Kidney (tissue), 22 donors: ENCODE data around the gene ITGA3. TPM values are rescaled to one million over a fixed set of nuclear protein-coding genes. Genes with fewer than 3 reads are reported as not detected.

Source experiments
- DNase-seq, 5 donors: peaks; one replicate each; pipeline ENCODE4 v3.0.0-alpha.2; 2013 to 2020
- FAIRE-seq: peaks from 2 replicates; lab custom pipeline; 2012; peaks lifted over from hg19 to GRCh38; lab: Jason Lieb, UNC
- H3K27ac ChIP-seq, 2 donors: one replicate each; pipeline ENCODE4 v1.7.0; 2013; ENCODE audit warnings: low read depth in 2 of 2, low read length in 2 of 2, inconsistent platforms in 1 of 2
- H3K27me3 ChIP-seq: one replicate; pipeline ENCODE4 v1.7.1; 2013; ENCODE audit warnings: low read length, inconsistent platforms; ENCODE audit not compliant: control insufficient read depth, insufficient read depth
- H3K36me3 ChIP-seq, 3 donors: one replicate each; pipeline versions ENCODE4 v1.7.0 to v1.7.1; 2013; ENCODE audit warnings: low read length in 3 of 3, control low read depth in 1 of 3, inconsistent platforms in 1 of 3; ENCODE audit not compliant: insufficient read depth in 3 of 3, control insufficient read depth in 2 of 3
- H3K4me1 ChIP-seq, 3 donors: one replicate each; pipeline versions ENCODE4 v1.7.0 to v1.7.1; 2013; ENCODE audit warnings: low read length in 3 of 3, inconsistent platforms in 1 of 3, low read depth in 1 of 3; ENCODE audit not compliant: control insufficient read depth in 2 of 3, insufficient read depth in 2 of 3
- H3K4me3 ChIP-seq, 3 donors: one replicate each; pipeline versions ENCODE4 v1.7.0 to v1.8.1; 2013; ENCODE audit warnings: low read length in 3 of 3, control low read depth in 1 of 3, inconsistent platforms in 1 of 3
- H3K9ac ChIP-seq, 3 donors: one replicate each; pipeline versions ENCODE4 v1.7.0 to v1.7.1; 2013; ENCODE audit warnings: low read length in 3 of 3, control low read depth in 1 of 3, inconsistent platforms in 1 of 3
- H3K9me3 ChIP-seq, 3 donors: one replicate each; pipeline versions ENCODE4 v1.7.0 to v1.7.1; 2013; ENCODE audit warnings: low read length in 3 of 3, control low read depth in 1 of 3, inconsistent platforms in 1 of 3; ENCODE audit not compliant: control insufficient read depth in 2 of 3, insufficient read depth in 1 of 3
- intact Hi-C: fragments of 100-400 bp; cut with DNase I; formaldehyde crosslinking; loops from one replicate; pipeline ENCODE4 v1.11.1; 2022
- long read RNA-seq, 10 donors: library from polyadenylated mRNA in 1 of 10; unstranded in 1 of 10; transcript quantifications; one replicate each; pipeline ENCODE4 v2.0.0 and lab custom pipeline, GENCODE V29; 2021 to 2026
- polyA plus RNA-seq: library from polyadenylated mRNA; stranded (reverse); fragments of 350-450 nt; fragmentation: Illumina TruSeq; extraction: RNeasy Lipid Tissue Mini Kit (QIAGEN cat#74804); gene quantifications from one replicate; pipeline ENCODE4 v1.2.3, GENCODE V29; 2014; ENCODE audit warnings: low read depth, low replicate concordance; ENCODE audit not compliant: insufficient read depth
- total RNA-seq: library from RNA; stranded (reverse); fragmentation: NEBNext Ultra II Directional; extraction: Animal tissue kit (Norgen Biotek cat#: 25700); gene quantifications from one replicate; pipeline ENCODE4 v1.2.1, GENCODE V29; 2021
- TF ChIP-seq, protein P1 (sequence below): IDR thresholded peaks from 3 replicates; pipeline ENCODE4 v1.5.1; 2012; ENCODE audit warnings: mild to moderate bottlenecking, moderate library complexity, borderline replicate concordance; ENCODE audit not compliant: insufficient read depth; ENCODE audit errors: extremely low read depth
- donor health status: control.
- donor health status: control.
- donor health status: control.
- donor health status: control.
- donor health status: control.
- donor health status: DM: yes; HTN: yes; CAD: no.
- donor health status: Normal renal cell carcinoma (clear cell type).

The ITGA3 gene
- 367 TPM for total RNA-seq
- polyA plus RNA-seq: 117 TPM
- long read RNA-seq, donor 1, full-length matches to known transcripts: 3 of 3 reads
- long read RNA-seq, donor 1, partial matches to known transcripts: 0 of 3 reads
- long read RNA-seq, donor 1, other reads (novel, unspliced or antisense): 0 of 3 reads
- long read RNA-seq, donor 2, full-length matches to known transcripts: 10 of 10 reads
- long read RNA-seq, donor 2, partial matches to known transcripts: 0 of 10 reads
- long read RNA-seq, donor 2, other reads (novel, unspliced or antisense): 0 of 10 reads
- long read RNA-seq, donor 3, full-length matches to known transcripts: 13 of 13 reads
- long read RNA-seq, donor 3, partial matches to known transcripts: 0 of 13 reads
- long read RNA-seq, donor 3, other reads (novel, unspliced or antisense): 0 of 13 reads
- long read RNA-seq, donor 4, full-length matches to known transcripts: 30 of 30 reads
- long read RNA-seq, donor 4, partial matches to known transcripts: 0 of 30 reads
- long read RNA-seq, donor 4, other reads (novel, unspliced or antisense): 0 of 30 reads
- long read RNA-seq, donor 5: 0 reads
- long read RNA-seq, donor 6, partial matches to known transcripts: 11 of 12 reads
- long read RNA-seq, donor 6, other reads (novel, unspliced or antisense): 0 of 12 reads
- long read RNA-seq, donor 7, full-length matches to known transcripts: 45 of 212 reads
- long read RNA-seq, donor 7, partial matches to known transcripts: 85 of 212 reads
- long read RNA-seq, donor 7, other reads (novel, unspliced or antisense): 82 of 212 reads
- long read RNA-seq, donor 8, full-length matches to known transcripts: 9 of 1,013 reads
- long read RNA-seq, donor 8, partial matches to known transcripts: 998 of 1,013 reads
- long read RNA-seq, donor 8, other reads (novel, unspliced or antisense): 6 of 1,013 reads
- long read RNA-seq, donor 9, partial matches to known transcripts: 0 of 2 reads
- long read RNA-seq, donor 9, other reads (novel, unspliced or antisense): 0 of 2 reads
- long read RNA-seq, donor 10, full-length matches to known transcripts: 5 of 5 reads
- long read RNA-seq, donor 10, partial matches to known transcripts: 0 of 5 reads
- long read RNA-seq, donor 10, other reads (novel, unspliced or antisense): 0 of 5 reads

DNA sequence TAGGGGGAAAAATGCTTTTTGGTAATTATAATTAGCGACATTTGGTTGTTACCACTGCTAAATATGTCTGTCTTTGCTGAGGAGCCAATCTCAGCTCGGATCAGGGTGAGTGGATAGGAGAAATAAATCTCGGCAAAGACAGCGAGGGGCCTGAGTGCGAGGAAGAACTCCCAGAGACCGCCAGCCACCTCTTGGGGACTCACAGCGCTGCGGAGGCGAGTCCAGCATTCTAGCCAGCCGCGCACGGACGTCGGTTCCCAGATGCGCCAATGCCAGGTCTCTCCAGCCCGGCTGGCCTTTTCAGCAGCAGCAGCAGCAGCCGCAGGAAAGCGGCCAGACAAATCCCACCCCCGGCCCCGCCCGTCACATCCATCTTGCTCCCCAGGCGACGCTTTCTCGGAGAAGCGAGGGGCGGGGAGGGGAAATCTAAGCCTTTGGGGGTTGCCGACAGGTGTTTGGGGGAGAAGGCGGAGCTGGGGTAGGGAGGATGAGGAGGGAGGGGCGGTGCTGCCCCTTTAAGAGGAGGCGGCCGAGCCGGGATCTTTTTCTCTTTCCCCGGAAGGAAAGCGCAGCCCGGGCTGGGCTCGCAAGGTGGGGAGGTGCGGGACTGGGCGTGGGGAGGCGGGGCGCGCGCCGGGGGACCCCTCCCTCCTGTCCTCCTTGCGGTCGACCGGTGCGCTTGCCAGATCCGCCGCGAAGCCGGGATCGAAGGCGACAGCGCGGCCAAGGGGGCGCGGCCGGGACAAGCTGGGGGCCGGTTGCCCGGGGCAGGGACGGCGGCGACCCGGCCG is at the start of gene ITGA3:
Gene ITGA3 (plus strand): TSS at position 685 of the 791 bp plus-strand sequence. CDS start 330 bp downstream, outside the sequence.
- no peaks in the 10 kb centered on the region for H3K9me3 ChIP-seq
- peak within 1 kb of the TSS; percentile 91 to 94 for H3K27ac ChIP-seq
- FAIRE-seq (no peak), DNase-seq (peak; percentile 87 to 95 (median 91))
- peaks cover 10 to 50% (median 48%) of the 10 kb centered on the region in 3 donors for H3K4me1 ChIP-seq
- TF ChIP-seq, protein P1, sequence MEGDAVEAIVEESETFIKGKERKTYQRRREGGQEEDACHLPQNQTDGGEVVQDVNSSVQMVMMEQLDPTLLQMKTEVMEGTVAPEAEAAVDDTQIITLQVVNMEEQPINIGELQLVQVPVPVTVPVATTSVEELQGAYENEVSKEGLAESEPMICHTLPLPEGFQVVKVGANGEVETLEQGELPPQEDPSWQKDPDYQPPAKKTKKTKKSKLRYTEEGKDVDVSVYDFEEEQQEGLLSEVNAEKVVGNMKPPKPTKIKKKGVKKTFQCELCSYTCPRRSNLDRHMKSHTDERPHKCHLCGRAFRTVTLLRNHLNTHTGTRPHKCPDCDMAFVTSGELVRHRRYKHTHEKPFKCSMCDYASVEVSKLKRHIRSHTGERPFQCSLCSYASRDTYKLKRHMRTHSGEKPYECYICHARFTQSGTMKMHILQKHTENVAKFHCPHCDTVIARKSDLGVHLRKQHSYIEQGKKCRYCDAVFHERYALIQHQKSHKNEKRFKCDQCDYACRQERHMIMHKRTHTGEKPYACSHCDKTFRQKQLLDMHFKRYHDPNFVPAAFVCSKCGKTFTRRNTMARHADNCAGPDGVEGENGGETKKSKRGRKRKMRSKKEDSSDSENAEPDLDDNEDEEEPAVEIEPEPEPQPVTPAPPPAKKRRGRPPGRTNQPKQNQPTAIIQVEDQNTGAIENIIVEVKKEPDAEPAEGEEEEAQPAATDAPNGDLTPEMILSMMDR: no peak
- no peaks in the 10 kb centered on the region for H3K27me3 ChIP-seq
- peak within 1 kb of the TSS; percentile 66 to 96 (median 81) for H3K9ac ChIP-seq
- no peaks in the 10 kb centered on the region for H3K36me3 ChIP-seq
- intact Hi-C loops: no loop called here
- H3K4me3 ChIP-seq: peak within 1 kb of the TSS; percentile 69 to 81 (median 77)

DNA sequence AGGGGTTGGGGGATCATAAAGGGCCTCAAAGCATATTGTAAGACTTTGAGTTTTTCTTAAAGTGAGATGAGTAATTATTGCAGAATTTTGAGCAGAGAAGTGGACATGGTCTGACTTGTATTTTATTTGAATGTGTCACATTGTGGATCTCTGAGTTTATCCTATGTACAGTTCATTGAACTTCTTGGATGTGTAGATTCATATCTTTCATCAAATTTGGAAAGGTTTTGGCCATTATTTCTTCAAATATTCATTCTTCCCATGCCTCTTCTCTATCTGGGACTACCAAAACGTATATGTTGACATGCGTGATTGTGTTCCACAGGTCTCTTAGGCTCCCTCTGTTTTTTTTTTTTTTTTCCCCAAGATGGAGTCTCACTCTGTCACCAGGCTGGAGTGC is 46.6 kb upstream of the ITGA3 start:
- Histone ChIP-seq H3K4me3 (no peak overlapping the region), H3K4me1 (no peaks in the 10 kb centered on the region), H3K27ac (no peak overlapping the region), H3K27me3 (no peaks in the 10 kb centered on the region), H3K9ac (no peak overlapping the region), H3K9me3 (peaks cover 0 to 14% (median 3%) of the 10 kb centered on the region in 3 donors), H3K36me3 (no peaks in the 10 kb centered on the region)
- TF ChIP-seq, protein P1: no peak
- intact Hi-C loops: no loop called here
- DNase-seq (no peak), FAIRE-seq (no peak)

DNA sequence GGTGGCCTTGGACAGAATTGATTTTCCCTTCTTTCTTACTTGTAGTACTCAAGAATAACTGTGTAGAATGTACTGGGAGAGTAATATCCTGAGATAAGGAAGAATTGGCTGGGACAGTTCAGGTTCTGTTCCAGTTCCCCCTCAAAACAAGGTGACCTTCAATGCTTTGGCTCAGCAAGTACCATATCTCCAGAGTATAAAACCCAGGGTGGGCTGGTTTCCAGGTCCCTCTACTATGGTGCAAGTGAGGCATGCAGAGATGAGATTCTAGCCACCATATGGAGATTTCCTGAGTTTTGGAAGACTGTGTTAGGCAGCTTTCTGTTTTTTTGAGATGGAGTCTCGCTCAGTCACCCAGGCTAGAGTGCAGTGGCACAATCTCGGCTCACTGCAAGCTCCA is 42.8 kb upstream of the ITGA3 start:
- H3K9ac ChIP-seq: no peak overlapping the region
- no peaks in the 10 kb centered on the region for H3K4me1 ChIP-seq
- no peak overlapping the region for H3K27ac ChIP-seq
- H3K36me3 ChIP-seq: no peaks in the 10 kb centered on the region
- H3K27me3 ChIP-seq: no peaks in the 10 kb centered on the region
- intact Hi-C loops: no loop called here
- DNase-seq (no peak), FAIRE-seq (no peak)
- peaks cover 0 to 15% (median 3%) of the 10 kb centered on the region in 3 donors for H3K9me3 ChIP-seq
- TF ChIP-seq, protein P1: no peak
- H3K4me3 ChIP-seq: no peak overlapping the region
